GM19397 (cell line): ENCODE measurements around the gene BICD2.

Experiments
- ATAC-seq: cut with Tn5 transposase; IDR thresholded peaks from one replicate; pipeline ENCODE4 v1.9.1; 2021; ENCODE audit warnings: mild to moderate bottlenecking, moderate library complexity; ENCODE audit not compliant: unreplicated experiment

BICD2 gene

GRCh38 chr9:92671323-92671722, 93.3 kb downstream of the BICD2 start:
- ATAC-seq: no peak

- ATAC-seq: peak; percentile 93
These were observed 94.5 kb downstream of the BICD2 start, which contains the start of gene IPPK for GRCh38 chr9:92669890-92670708. TSS of gene IPPK (minus strand) at chr9:92670131. CDS start at chr9:92669988, 143 bp downstream.

GRCh38 chr9:92669527-92669889, 95.1 kb downstream of the BICD2 start:
- ATAC-seq: no peak

GRCh38 chr9:92668746-92669526, 95.7 kb downstream of the BICD2 start:
- ATAC-seq: no peak

GRCh38 chr9:92666912-92667532, 97.6 kb downstream of the BICD2 start:
- no peak for ATAC-seq

GRCh38 chr9:92666236-92666635, 98.4 kb downstream of the BICD2 start:
- no peak for ATAC-seq

- no peak for ATAC-seq
These were observed 98.8 kb downstream of the BICD2 start for GRCh38 chr9:92665836-92666235.

GRCh38 chr9:92664394-92665152, 100.1 kb downstream of the BICD2 start:
- ATAC-seq: no peak

GRCh38 chr9:92663951-92664350, 100.7 kb downstream of the BICD2 start:
- no peak for ATAC-seq

GRCh38 chr9:92663126-92663525, 101.5 kb downstream of the BICD2 start:
- no peak for ATAC-seq

GRCh38 chr9:92661743-92662142, 102.9 kb downstream of the BICD2 start:
- ATAC-seq: no peak
